ENCODE measurements around the gene ACO2. TPM values are rescaled to one million over a fixed set of nuclear protein-coding genes. Genes with fewer than 3 reads are reported as not detected.

The ACO2 gene
- total and polyA plus RNA-seq, 10 of the 15 experiments (the other 5 are each of a cell fraction or from before 2014, with no cell fraction given), result 21.4 to 214 (median 88.5) TPM

GRCh38 chr22:41567512-41567768 lies 98.5 kb downstream of the ACO2 start:
- DNase-seq (ENCODE audit: low read depth, low spot score), result no peak
- no peaks in the 10 kb centered on the region for H3K36me3 ChIP-seq (ENCODE audit: control insufficient read depth in 2 of 2, insufficient read depth in 2 of 2, low read length in 1 of 2)
- no peak overlapping the region for H3K4me3 ChIP-seq
- ChIA-PET CTCF (interaction anchor here (1.4 kb wide), 1 partner anchor 29 kb away, joined by 3 read pairs; no protein-coding TSS in a partner anchor), POLR2A (no interaction called here), RAD21 (ENCODE audit: unreplicated experiment) (no interaction called here), SMC1A (ENCODE audit: uncharacterized antibody, unreplicated experiment) (no interaction called here)
- no peaks in the 10 kb centered on the region for H3K9me3 ChIP-seq (replicated peaks; ENCODE audit: control insufficient read depth, insufficient read depth, low read length)
- no peaks in the 10 kb centered on the region for H3K27me3 ChIP-seq (replicated peaks in 1 of 2; ENCODE audit: control insufficient read depth in 2 of 2, insufficient read depth in 2 of 2, low read length in 1 of 2)
- H3K4me1 ChIP-seq (ENCODE audit: control insufficient read depth, insufficient read depth, low read length), result no peaks in the 10 kb centered on the region
- no peaks in the 10 kb centered on the region for H4K20me1 ChIP-seq (ENCODE audit: control insufficient read depth, insufficient read depth)
- H2AFZ ChIP-seq (ENCODE audit: control insufficient read depth, low read depth, low read length), result no peak overlapping the region
- no TSS peak for BruUV-seq (replicated peaks)
- ATAC-seq, result no peak
- 61% methylated on average over 3 of the region's 3 CpGs for WGBS (ENCODE audit: insufficient coverage, insufficient replicate concordance, low lambda C conversion rate, missing lambda C conversion rate)
- no peak overlapping the region for H3K27ac ChIP-seq (ENCODE audit: control insufficient read depth, insufficient read depth)
- intact Hi-C loops (cut with micrococcal nuclease; ENCODE audit: unreplicated experiment), result no loop called here
- H3K9ac ChIP-seq (ENCODE audit: control insufficient read depth, insufficient read depth, low read length), result no peak overlapping the region
- no peak overlapping the region for H3K4me2 ChIP-seq (ENCODE audit: control insufficient read depth, insufficient read depth)
- in situ Hi-C loops (cut with MboI), result no loop called here
- H3K79me2 ChIP-seq (ENCODE audit: control insufficient read depth, insufficient read depth, low read length), result no peaks in the 10 kb centered on the region
- FAIRE-seq, result no peak
- TF ChIP-seq MTA3 (IDR thresholded peaks at IDR 0.05; ENCODE audit: borderline replicate concordance, low read length), result no peak
- TF ChIP-seq MLLT1 (IDR thresholded peaks at IDR 0.05), result no peak
- TF ChIP-seq IRF5 (IDR thresholded peaks at IDR 0.05; ENCODE audit: borderline replicate concordance), result no peak
- TF ChIP-seq NR2C1 (IDR thresholded peaks at IDR 0.05), result no peak
- no peak for TF ChIP-seq TCF12 (IDR thresholded peaks at IDR 0.05; ENCODE audit: low read depth, low read length)
- TF ChIP-seq HSF1 (IDR thresholded peaks at IDR 0.05; ENCODE audit: low read depth, low read length), result no peak
- no peak for TF ChIP-seq DPF2 (IDR thresholded peaks at IDR 0.05)
- no peak for TF ChIP-seq PML (IDR thresholded peaks at IDR 0.05; ENCODE audit: low read length)
- TF ChIP-seq CBX3 (IDR thresholded peaks at IDR 0.05; ENCODE audit: borderline replicate concordance, low read depth), result no peak
- TF ChIP-seq STAT3 (IDR thresholded peaks at IDR 0.05; ENCODE audit: low read depth, low read length), result no peak
- no peak for TF ChIP-seq ZZZ3 (IDR thresholded peaks at IDR 0.05; ENCODE audit: control insufficient read depth, insufficient read length, low read depth)
- TF ChIP-seq GATAD2B (conservative IDR thresholded peaks at IDR 0.05; ENCODE audit: low read depth), result no peak
- TF ChIP-seq, protein P1, sequence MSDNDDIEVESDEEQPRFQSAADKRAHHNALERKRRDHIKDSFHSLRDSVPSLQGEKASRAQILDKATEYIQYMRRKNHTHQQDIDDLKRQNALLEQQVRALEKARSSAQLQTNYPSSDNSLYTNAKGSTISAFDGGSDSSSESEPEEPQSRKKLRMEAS (IDR thresholded peaks at IDR 0.05; ENCODE audit: low read depth, low read length), result no peak
- no peak for TF ChIP-seq BACH1 (IDR thresholded peaks at IDR 0.05; ENCODE audit: borderline replicate concordance)
- no peak for TF ChIP-seq ASH2L (IDR thresholded peaks at IDR 0.05; ENCODE audit: borderline replicate concordance, low read depth)
- no peak for TF ChIP-seq SPI1 (IDR thresholded peaks at IDR 0.05; ENCODE audit: borderline replicate concordance, insufficient read depth, low read depth, low read length)
- TF ChIP-seq TCF3 (IDR thresholded peaks at IDR 0.05; ENCODE audit: borderline replicate concordance, insufficient read depth, low read depth, low read length), result no peak
- TF ChIP-seq KAT2A (conservative IDR thresholded peaks at IDR 0.05; ENCODE audit: control insufficient read depth, low read depth, low read length), result no peak
- no peak for TF ChIP-seq BMI1 (IDR thresholded peaks at IDR 0.05; ENCODE audit: borderline replicate concordance)

Data from GM12878 (cell line).